Neural cell (in vitro differentiated cells): ENCODE measurements around the gene SV2A.

Experiments used
- CTCF ChIP-seq: fragments of 450-650 bp; IDR thresholded peaks from 2 replicates; pipeline ENCODE4 v1.5.1; 2014; ENCODE audit warnings: antibody characterized with exemption, mild to moderate bottlenecking, moderate library complexity; ENCODE audit not compliant: poor library complexity, severe bottlenecking
- POLR2AphosphoS5 ChIP-seq: IDR thresholded peaks from 2 replicates; pipeline ENCODE4 v1.6.1; 2012
- RAD21 ChIP-seq: fragments of 450-650 bp; conservative IDR thresholded peaks from 2 replicates; pipeline ENCODE4 v1.6.1; 2014; ENCODE audit warnings: antibody characterized with exemption, mild to moderate bottlenecking, moderate library complexity
- REST ChIP-seq: IDR thresholded peaks from 2 replicates; pipeline ENCODE4 v1.6.1; 2012; ENCODE audit warnings: borderline replicate concordance

GRCh38 chr1:149927056-149927562 lies 9.5 kb upstream of the SV2A start:
- TF ChIP-seq CTCF (no peak), RAD21 (no peak), POLR2AphosphoS5 (no peak), REST (no peak)
